Measurements from ENCODE around the gene HOXC13. TPM values are rescaled to one million over a fixed set of nuclear protein-coding genes. Genes with fewer than 3 reads are reported as not detected.

HOXC13 gene
- total RNA-seq, 1 donor from 2014 or later: not detected

GRCh38 chr12:53959314-53959713 lies 20.7 kb downstream of the HOXC13 start:
- DNase-seq (ENCODE audit: low spot score in 2 of 2): no peak
- no peaks in the 10 kb centered on the region for H3K4me1 ChIP-seq
- no peak overlapping the region for H3K27ac ChIP-seq
- intact Hi-C loops (cut with DNase I): no loop called here
- H3K9me3 ChIP-seq: no peaks in the 10 kb centered on the region
- TF ChIP-seq CTCF (IDR thresholded peaks at IDR 0.05): no peak
- peaks cover 74% of the 10 kb centered on the region for H3K27me3 ChIP-seq
- no peaks in the 10 kb centered on the region for H3K36me3 ChIP-seq
- no peak overlapping the region for H3K4me3 ChIP-seq

GRCh38 chr12:53960187-53961024 lies 21.8 kb downstream of the HOXC13 start:
- Histone ChIP-seq H3K36me3 (no peaks in the 10 kb centered on the region), H3K4me1 (peaks cover 0 to 2% of the 10 kb centered on the region in 2 donors), H3K27ac (no peak overlapping the region), H3K27me3 (peaks cover 65% of the 10 kb centered on the region), H3K4me3 (no peak overlapping the region), H3K9me3 (no peaks in the 10 kb centered on the region)
- no peak for TF ChIP-seq CTCF (IDR thresholded peaks at IDR 0.05)
- no peak for DNase-seq (ENCODE audit: low spot score in 2 of 2)
- intact Hi-C loops (cut with DNase I): no loop called here

GRCh38 chr12:53961025-53961761 lies 22.6 kb downstream of the HOXC13 start:
- no peaks in the 10 kb centered on the region for H3K9me3 ChIP-seq
- H3K27me3 ChIP-seq: peaks cover 60% of the 10 kb centered on the region
- no peak for TF ChIP-seq CTCF (IDR thresholded peaks at IDR 0.05)
- intact Hi-C loops (cut with DNase I): no loop called here
- no peak overlapping the region for H3K4me3 ChIP-seq
- H3K27ac ChIP-seq: no peak overlapping the region
- DNase-seq (ENCODE audit: low spot score in 2 of 2): no peak
- peaks cover 0 to 2% of the 10 kb centered on the region in 2 donors for H3K4me1 ChIP-seq
- H3K36me3 ChIP-seq: no peaks in the 10 kb centered on the region

GRCh38 chr12:53963005-53963404 lies 24.4 kb downstream of the HOXC13 start:
- peaks cover 0 to 2% of the 10 kb centered on the region in 2 donors for H3K4me1 ChIP-seq
- DNase-seq (ENCODE audit: low spot score in 2 of 2): no peak
- H3K27ac ChIP-seq: no peak overlapping the region
- H3K4me3 ChIP-seq: no peak overlapping the region
- H3K9me3 ChIP-seq: no peaks in the 10 kb centered on the region
- intact Hi-C loops (cut with DNase I): no loop called here
- H3K27me3 ChIP-seq: peaks cover 42% of the 10 kb centered on the region
- TF ChIP-seq CTCF (IDR thresholded peaks at IDR 0.05): no peak
- H3K36me3 ChIP-seq: no peaks in the 10 kb centered on the region

GRCh38 chr12:53963434-53964314 lies 25.0 kb downstream of the HOXC13 start:
- H3K4me3 ChIP-seq: no peak overlapping the region
- H3K27me3 ChIP-seq: peaks cover 39% of the 10 kb centered on the region
- no peak overlapping the region for H3K27ac ChIP-seq
- TF ChIP-seq CTCF (IDR thresholded peaks at IDR 0.05): no peak
- intact Hi-C loops (cut with DNase I): no loop called here
- H3K4me1 ChIP-seq: peaks cover 0 to 2% of the 10 kb centered on the region in 2 donors
- H3K9me3 ChIP-seq: no peaks in the 10 kb centered on the region
- H3K36me3 ChIP-seq: no peaks in the 10 kb centered on the region
- DNase-seq (ENCODE audit: low spot score in 2 of 2): no peak

Measured in ascending aorta (tissue), 2 donors.